Natural killer cell (primary cell): ENCODE measurements around the gene FAM228B. TPM values are rescaled to one million over a fixed set of nuclear protein-coding genes. Genes with fewer than 3 reads are reported as not detected.
A peak's percentile ranks its signal among the peaks of the same experiment; 100 is the strongest.

Experiments
- ATAC-seq, 3 donors: fragments of 150-1000 bp in 2 of 3; fragments of 200-7000 bp in 1 of 3; cut with Tn5 transposase; 1 replicate in 1 of 3; 2 replicates in 2 of 3; pipeline ENCODE4 v1.10.0; 2021; ENCODE audit warnings: mild to moderate bottlenecking in 2 of 3, moderate library complexity in 2 of 3
- DNase-seq, 2 donors: peaks; one replicate each; pipeline versions ENCODE4 v3.0.0 to v3.0.0-alpha.2; 2013 to 2021; ENCODE audit warnings: mixed read lengths in 1 of 2
- H3K27ac ChIP-seq: one replicate; pipeline ENCODE4 v1.5.1; 2013; ENCODE audit warnings: mild to moderate bottlenecking, low read length
- H3K27me3 ChIP-seq: one replicate; pipeline ENCODE4 v1.6.1; 2013; ENCODE audit warnings: low read length; ENCODE audit not compliant: control insufficient read depth, insufficient read depth
- H3K36me3 ChIP-seq: one replicate; pipeline ENCODE4 v1.6.1; 2013; ENCODE audit warnings: low read length; ENCODE audit not compliant: control insufficient read depth, insufficient read depth
- H3K4me1 ChIP-seq: one replicate; pipeline ENCODE4 v1.6.1; 2013; ENCODE audit warnings: low read length; ENCODE audit not compliant: control insufficient read depth, insufficient read depth
- H3K4me3 ChIP-seq: one replicate; pipeline ENCODE4 v1.5.1; 2013; ENCODE audit warnings: low read length
- H3K9me3 ChIP-seq: one replicate; pipeline ENCODE4 v1.6.1; 2013; ENCODE audit warnings: low read length; ENCODE audit not compliant: control insufficient read depth, insufficient read depth
- H3K27ac Mint-ChIP-seq, 2 donors: one replicate each; pipeline ENCODE4 v1.8.0; 2022; ENCODE audit warnings: mild to moderate bottlenecking in 2 of 2, mixed read lengths in 2 of 2, moderate library complexity in 1 of 2
- H3K27me3 Mint-ChIP-seq, 2 donors: one replicate each; pipeline ENCODE4 v1.8.0; 2022; ENCODE audit warnings: low read depth in 2 of 2, mixed read lengths in 2 of 2
- H3K36me3 Mint-ChIP-seq: one replicate; pipeline ENCODE4 v1.8.0; 2022; ENCODE audit warnings: mixed read lengths
- H3K4me1 Mint-ChIP-seq, 2 donors: one replicate each; pipeline ENCODE4 v1.8.0; 2022; ENCODE audit warnings: mixed read lengths in 2 of 2
- H3K4me3 Mint-ChIP-seq: one replicate; pipeline ENCODE4 v1.8.0; 2022; ENCODE audit warnings: mild to moderate bottlenecking, moderate library complexity, mixed read lengths
- H3K9me3 Mint-ChIP-seq, 2 donors: one replicate each; pipeline ENCODE4 v1.8.0; 2022; ENCODE audit warnings: mixed read lengths in 2 of 2
- WGBS: methylation state at CpG from one replicate; pipeline ENCODE4 v1.1.7; 2013; ENCODE audit warnings: missing lambda C conversion rate; ENCODE audit not compliant: insufficient coverage; 5-methylcytosine and 5-hydroxymethylcytosine counted together
- intact Hi-C: fragments of 100-400 bp; cut with micrococcal nuclease; formaldehyde crosslinking; loops from one replicate; pipeline ENCODE4 v1.14.2; 2022
- total RNA-seq, 4 donors: library from RNA; stranded (reverse); fragments of 120-200 nt in 1 of 4; gene quantifications; one replicate each; pipeline versions ENCODE4 v1.2.3 to v1.2.4, GENCODE V29; 2013 to 2022
- TF ChIP-seq, protein P1 (sequence below): fragments of 200-600 bp; IDR thresholded peaks from one replicate; pipeline ENCODE4 v1.8.0; 2022; ENCODE audit warnings: antibody characterized with exemption

The FAM228B gene
- total RNA-seq, 3 donors from 2014 or later (not counting 1 experiment from before 2014, with no cell fraction given), result 31.4 to 35.9 (median 31.5) TPM

DNA sequence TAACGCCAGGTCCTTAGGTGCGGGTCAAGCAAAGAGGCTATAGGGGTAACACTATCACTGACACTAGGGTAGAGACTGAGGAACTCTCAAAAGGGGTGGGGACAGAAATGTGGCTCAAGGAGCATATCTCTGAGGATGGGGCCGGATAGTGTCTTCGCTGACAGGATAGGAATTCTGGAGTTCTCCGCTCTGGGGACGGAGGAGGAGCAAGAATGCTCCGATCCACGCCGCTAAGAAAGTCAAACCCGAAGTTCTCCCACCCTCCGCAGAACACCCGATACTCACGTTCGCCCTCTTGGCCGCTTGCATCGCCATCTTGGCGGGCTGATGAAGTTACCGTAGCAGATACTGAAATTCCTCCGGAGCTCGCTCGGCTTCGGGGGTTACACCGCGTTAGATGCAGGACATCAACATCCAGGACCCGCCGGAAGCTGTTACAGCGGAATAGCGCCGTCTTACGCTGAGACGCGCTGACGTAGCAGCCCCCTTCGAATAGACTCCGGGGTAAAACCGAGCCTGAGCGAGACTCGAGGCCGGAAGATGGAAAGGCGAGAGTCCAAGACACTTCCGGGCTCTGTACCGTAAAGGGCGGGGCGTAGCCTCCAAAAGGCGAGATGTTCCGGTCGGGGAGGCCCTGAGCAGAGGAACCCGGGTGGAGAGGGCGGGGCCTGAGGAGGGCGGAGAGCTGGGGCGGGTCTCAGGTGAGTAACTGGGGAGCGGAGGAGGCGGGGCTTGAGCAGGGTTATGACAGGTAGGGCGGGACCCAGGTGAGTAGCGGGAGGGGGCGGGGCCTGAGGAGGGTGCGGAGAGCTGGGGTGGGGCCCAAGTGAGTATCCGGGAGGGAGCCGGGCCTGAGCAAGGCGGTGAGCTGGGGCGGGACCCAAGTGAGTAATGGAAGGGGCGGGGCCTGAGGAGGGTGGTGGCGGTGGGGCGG, 47.1 kb upstream of the FAM228B start, which contains the start of gene SF3B6:
SF3B6 (minus strand) TSS at position 412 of the 934 bp plus-strand sequence; CDS start at position 315, 97 bp downstream.
- Histone ChIP-seq H3K36me3 (peaks cover 16% of the 10 kb centered on the region), H3K4me1 (peaks cover 17% of the 10 kb centered on the region), H3K4me3 (peak within 1 kb of the TSS; percentile 94), H3K27me3 (no peaks in the 10 kb centered on the region), H3K9me3 (no peaks in the 10 kb centered on the region), H3K27ac (peak within 1 kb of the TSS; percentile 89)
- under 1% methylated on average over 64 of the region's 64 CpGs for WGBS
- TF ChIP-seq, protein P1, sequence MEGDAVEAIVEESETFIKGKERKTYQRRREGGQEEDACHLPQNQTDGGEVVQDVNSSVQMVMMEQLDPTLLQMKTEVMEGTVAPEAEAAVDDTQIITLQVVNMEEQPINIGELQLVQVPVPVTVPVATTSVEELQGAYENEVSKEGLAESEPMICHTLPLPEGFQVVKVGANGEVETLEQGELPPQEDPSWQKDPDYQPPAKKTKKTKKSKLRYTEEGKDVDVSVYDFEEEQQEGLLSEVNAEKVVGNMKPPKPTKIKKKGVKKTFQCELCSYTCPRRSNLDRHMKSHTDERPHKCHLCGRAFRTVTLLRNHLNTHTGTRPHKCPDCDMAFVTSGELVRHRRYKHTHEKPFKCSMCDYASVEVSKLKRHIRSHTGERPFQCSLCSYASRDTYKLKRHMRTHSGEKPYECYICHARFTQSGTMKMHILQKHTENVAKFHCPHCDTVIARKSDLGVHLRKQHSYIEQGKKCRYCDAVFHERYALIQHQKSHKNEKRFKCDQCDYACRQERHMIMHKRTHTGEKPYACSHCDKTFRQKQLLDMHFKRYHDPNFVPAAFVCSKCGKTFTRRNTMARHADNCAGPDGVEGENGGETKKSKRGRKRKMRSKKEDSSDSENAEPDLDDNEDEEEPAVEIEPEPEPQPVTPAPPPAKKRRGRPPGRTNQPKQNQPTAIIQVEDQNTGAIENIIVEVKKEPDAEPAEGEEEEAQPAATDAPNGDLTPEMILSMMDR, result no peak
- Mint-ChIP-seq H3K27me3 (no peaks in the 10 kb centered on the region), H3K4me3 (peak within 1 kb of the TSS; percentile 94), H3K27ac (peak within 1 kb of the TSS; percentile 94 to 98), H3K9me3 (no peaks in the 10 kb centered on the region), H3K4me1 (peaks cover 12 to 32% of the 10 kb centered on the region in 2 donors), H3K36me3 (no peaks in the 10 kb centered on the region)
- DNase-seq, result peak; percentile 96 to 100
- intact Hi-C loops, result loop anchor here (1.0 kb wide), 2 partner anchors 29 to 149 kb away; partner anchors contain the start of genes ATAD2B and WDCP
- peak; percentile 83 to 95 (median 88) for ATAC-seq

DNA sequence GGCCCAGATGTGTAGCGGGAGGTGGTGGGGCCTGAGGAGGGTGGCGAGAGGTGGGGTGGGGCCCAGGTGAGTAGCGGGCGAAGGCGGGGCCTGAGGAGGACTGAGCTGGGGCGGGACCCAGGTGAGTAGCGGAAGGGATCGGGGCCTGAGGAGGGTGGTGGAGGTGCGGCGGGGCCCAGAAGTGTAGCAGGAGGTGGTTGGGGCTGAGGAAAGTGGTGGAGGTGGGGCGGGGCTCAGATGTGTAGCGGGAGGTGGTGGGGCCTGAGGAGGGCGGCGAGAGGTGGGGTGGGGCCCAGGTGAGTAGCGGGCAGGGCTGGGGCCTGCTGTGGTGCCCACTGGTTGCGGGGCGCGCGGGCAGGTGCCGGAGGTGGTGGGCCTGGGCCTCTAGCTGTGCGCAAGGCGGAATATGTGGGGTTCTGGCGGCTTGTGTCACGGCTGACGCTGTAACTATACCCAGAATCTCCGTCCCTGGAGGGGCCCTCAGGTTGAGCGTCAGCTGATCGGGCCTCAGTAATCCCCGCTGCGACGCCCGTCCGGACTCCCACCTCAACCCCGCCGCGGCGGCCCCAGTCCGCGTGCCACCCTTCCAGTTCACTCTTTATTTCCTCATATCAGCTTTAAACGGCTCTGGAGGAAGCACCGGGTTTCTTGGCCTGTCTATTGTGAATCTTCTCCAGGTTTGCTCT, 46.3 kb upstream of the FAM228B start:
- WGBS, result 1% methylated on average over 41 of the region's 41 CpGs
- H3K27me3 Mint-ChIP-seq, result no peaks in the 10 kb centered on the region

DNA sequence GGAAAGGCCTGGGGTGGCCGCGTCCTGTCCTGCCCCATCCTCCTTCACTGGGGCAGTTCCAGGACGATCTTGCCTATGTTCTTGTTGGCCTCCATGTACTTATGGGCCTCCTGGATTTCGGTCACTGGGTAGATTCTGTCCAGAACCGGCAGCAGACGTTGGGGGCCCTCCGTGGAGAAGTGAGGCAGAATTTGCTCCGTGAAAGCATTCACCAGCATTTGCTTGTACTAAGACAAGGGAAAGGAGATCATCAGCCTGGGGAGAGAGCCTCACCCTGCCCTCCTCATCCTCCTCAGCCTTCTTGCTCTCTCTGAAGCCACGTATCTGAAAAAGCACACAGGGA, 45.8 kb upstream of the FAM228B start:
- no peak for DNase-seq
- Mint-ChIP-seq H3K4me1 (peaks cover 16 to 32% of the 10 kb centered on the region in 2 donors), H3K27me3 (no peaks in the 10 kb centered on the region), H3K4me3 (peak overlapping the region; percentile 94), H3K36me3 (no peaks in the 10 kb centered on the region), H3K9me3 (no peaks in the 10 kb centered on the region), H3K27ac (peak overlapping the region; percentile 94 to 98)
- no peaks in the 10 kb centered on the region for H3K27me3 ChIP-seq
- peaks cover 17% of the 10 kb centered on the region for H3K4me1 ChIP-seq
- 23% methylated on average over 8 of the region's 9 CpGs for WGBS
- no peaks in the 10 kb centered on the region for H3K9me3 ChIP-seq
- ATAC-seq, result no peak
- peak overlapping the region; percentile 94 for H3K4me3 ChIP-seq
- TF ChIP-seq, protein P1, result no peak
- peaks cover 16% of the 10 kb centered on the region for H3K36me3 ChIP-seq
- intact Hi-C loops, result no loop called here
- H3K27ac ChIP-seq, result peak overlapping the region; percentile 89

More for the DNA sequence above, 46.3 kb upstream of the FAM228B start:
- Mint-ChIP-seq H3K36me3 (no peaks in the 10 kb centered on the region), H3K27ac (peak overlapping the region; percentile 94 to 98), H3K4me3 (peak overlapping the region; percentile 94), H3K4me1 (peaks cover 12 to 32% of the 10 kb centered on the region in 2 donors), H3K9me3 (no peaks in the 10 kb centered on the region)
- peaks cover 17% of the 10 kb centered on the region for H3K4me1 ChIP-seq
- no peak for DNase-seq
- H3K27ac ChIP-seq, result peak overlapping the region; percentile 89
- peaks cover 13% of the 10 kb centered on the region for H3K36me3 ChIP-seq
- intact Hi-C loops, result loop anchor here (1.0 kb wide), 2 partner anchors 30 to 150 kb away; partner anchors contain the start of genes ATAD2B and WDCP
- H3K27me3 ChIP-seq, result no peaks in the 10 kb centered on the region
- no peaks in the 10 kb centered on the region for H3K9me3 ChIP-seq
- TF ChIP-seq, protein P1, result no peak
- peak; percentile 13 to 28 (median 14) for ATAC-seq
- peak overlapping the region; percentile 94 for H3K4me3 ChIP-seq
